ENCODE measurements around the gene GPR17.
A peak's percentile ranks its signal among the peaks of the same experiment; 100 is the strongest.

The GPR17 gene

GRCh38 chr2:127619877-127620705 lies 25.9 kb upstream of the GPR17 start:
- DNase-seq: no peak
- no peaks in the 10 kb centered on the region for H3K4me1 ChIP-seq
- no peaks in the 10 kb centered on the region for H3K27me3 ChIP-seq
- TF ChIP-seq CTCF (IDR thresholded peaks at IDR 0.05; ENCODE audit: low read depth, low read length): no peak
- no peaks in the 10 kb centered on the region for H3K9me3 ChIP-seq
- no peaks in the 10 kb centered on the region for H3K36me3 ChIP-seq
- H3K4me3 ChIP-seq (ENCODE audit: low read depth, low read length): no peak overlapping the region

GRCh38 chr2:127620866-127621265 lies 25.1 kb upstream of the GPR17 start:
- Histone ChIP-seq H3K36me3 (no peaks in the 10 kb centered on the region), H3K9me3 (no peaks in the 10 kb centered on the region), H3K4me3 (ENCODE audit: low read depth, low read length) (no peak overlapping the region), H3K27me3 (no peaks in the 10 kb centered on the region), H3K4me1 (no peaks in the 10 kb centered on the region)
- TF ChIP-seq CTCF (IDR thresholded peaks at IDR 0.05; ENCODE audit: low read depth, low read length): no peak
- no peak for DNase-seq

- Histone ChIP-seq H3K9me3 (no peaks in the 10 kb centered on the region), H3K36me3 (no peaks in the 10 kb centered on the region), H3K4me1 (no peaks in the 10 kb centered on the region), H3K27me3 (no peaks in the 10 kb centered on the region), H3K4me3 (ENCODE audit: low read depth, low read length) (no peak overlapping the region)
- no peak for TF ChIP-seq CTCF (IDR thresholded peaks at IDR 0.05; ENCODE audit: low read depth, low read length)
- DNase-seq: no peak
Measured at GRCh38 chr2:127621981-127622431, 23.9 kb upstream of the GPR17 start.

GRCh38 chr2:127622561-127623387 lies 23.2 kb upstream of the GPR17 start:
- DNase-seq: peak; percentile 1
- Histone ChIP-seq H3K4me1 (no peaks in the 10 kb centered on the region), H3K27me3 (no peaks in the 10 kb centered on the region), H3K9me3 (no peaks in the 10 kb centered on the region), H3K36me3 (no peaks in the 10 kb centered on the region), H3K4me3 (ENCODE audit: low read depth, low read length) (no peak overlapping the region)
- no peak for TF ChIP-seq CTCF (IDR thresholded peaks at IDR 0.05; ENCODE audit: low read depth, low read length)

GRCh38 chr2:127623388-127624319 lies 22.3 kb upstream of the GPR17 start:
- H3K4me3 ChIP-seq (ENCODE audit: low read depth, low read length): no peak overlapping the region
- no peaks in the 10 kb centered on the region for H3K27me3 ChIP-seq
- DNase-seq: peak; percentile 2
- no peak for TF ChIP-seq CTCF (IDR thresholded peaks at IDR 0.05; ENCODE audit: low read depth, low read length)
- H3K36me3 ChIP-seq: no peaks in the 10 kb centered on the region
- H3K4me1 ChIP-seq: no peaks in the 10 kb centered on the region
- no peaks in the 10 kb centered on the region for H3K9me3 ChIP-seq

Data from BE2C (cell line).